Measurements from ENCODE around the gene SMCO1. TPM values are rescaled to one million over a fixed set of nuclear protein-coding genes. Genes with fewer than 3 reads are reported as not detected.
"Not testable (repeated sequence)": the region's sequence is repeated elsewhere in the genome, so short reads cannot be mapped to it uniquely, and the experiment has no call there.

The SMCO1 gene
- total RNA-seq, 1 experiment from 2014 or later, result not detected

- H3K27me3 ChIP-seq (ENCODE audit: control insufficient read depth, insufficient read depth, low read length), result no peaks in the 10 kb centered on the region
- H3K4me3 ChIP-seq (ENCODE audit: insufficient read depth, low read depth, low read length), result no peak overlapping the region
- no peaks in the 10 kb centered on the region; the same call in 1 of the 2 replicates for H3K36me3 ChIP-seq (replicated peaks; ENCODE audit: control insufficient read depth, insufficient read depth, low read length)
- DNase-seq, result no peak
Observed at GRCh38 chr3:196493292-196493691, 21.9 kb downstream of the SMCO1 start.

GRCh38 chr3:196492080-196492479 lies 23.1 kb downstream of the SMCO1 start:
- Histone ChIP-seq H3K27me3 (ENCODE audit: control insufficient read depth, insufficient read depth, low read length) (no peaks in the 10 kb centered on the region), H3K4me3 (ENCODE audit: insufficient read depth, low read depth, low read length) (no peak overlapping the region), H3K36me3 (replicated peaks; ENCODE audit: control insufficient read depth, insufficient read depth, low read length) (peaks cover 4% of the 10 kb centered on the region)
- DNase-seq, result no peak

GRCh38 chr3:196489747-196490146 lies 25.4 kb downstream of the SMCO1 start:
- H3K4me3 ChIP-seq (ENCODE audit: insufficient read depth, low read depth, low read length), result no peak overlapping the region
- no peaks in the 10 kb centered on the region for H3K27me3 ChIP-seq (ENCODE audit: control insufficient read depth, insufficient read depth, low read length)
- peaks cover 12% of the 10 kb centered on the region for H3K36me3 ChIP-seq (replicated peaks; ENCODE audit: control insufficient read depth, insufficient read depth, low read length)
- no peak for DNase-seq

GRCh38 chr3:196486263-196486662 lies 28.9 kb downstream of the SMCO1 start:
- DNase-seq, result no peak
- Histone ChIP-seq H3K4me3 (ENCODE audit: insufficient read depth, low read depth, low read length) (no peak overlapping the region), H3K27me3 (ENCODE audit: control insufficient read depth, insufficient read depth, low read length) (no peaks in the 10 kb centered on the region), H3K36me3 (replicated peaks; ENCODE audit: control insufficient read depth, insufficient read depth, low read length) (peaks cover 24% of the 10 kb centered on the region)

- H3K4me3 ChIP-seq (ENCODE audit: insufficient read depth, low read depth, low read length), result no peak overlapping the region
- no peak for DNase-seq
- H3K27me3 ChIP-seq (ENCODE audit: control insufficient read depth, insufficient read depth, low read length), result no peaks in the 10 kb centered on the region
- peaks cover 22% of the 10 kb centered on the region for H3K36me3 ChIP-seq (replicated peaks; ENCODE audit: control insufficient read depth, insufficient read depth, low read length)
Observed at GRCh38 chr3:196477678-196478077, 37.5 kb downstream of the SMCO1 start.

GRCh38 chr3:196472286-196472685 lies 42.9 kb downstream of the SMCO1 start:
- no peaks in the 10 kb centered on the region for H3K27me3 ChIP-seq (ENCODE audit: control insufficient read depth, insufficient read depth, low read length)
- H3K36me3 ChIP-seq (replicated peaks; ENCODE audit: control insufficient read depth, insufficient read depth, low read length), result peaks cover 20% of the 10 kb centered on the region
- no peak for DNase-seq
- H3K4me3 ChIP-seq (ENCODE audit: insufficient read depth, low read depth, low read length), result no peak overlapping the region

- Histone ChIP-seq H3K27me3 (ENCODE audit: control insufficient read depth, insufficient read depth, low read length) (no peaks in the 10 kb centered on the region), H3K4me3 (ENCODE audit: insufficient read depth, low read depth, low read length) (no peak overlapping the region), H3K36me3 (replicated peaks; ENCODE audit: control insufficient read depth, insufficient read depth, low read length) (peaks cover 19% of the 10 kb centered on the region)
- DNase-seq, result no peak
Observed at GRCh38 chr3:196471551-196471950, 43.6 kb downstream of the SMCO1 start.

- not testable (repeated sequence) for H3K4me3 ChIP-seq (ENCODE audit: insufficient read depth, low read depth, low read length); DNase-seq; H3K27me3 ChIP-seq (ENCODE audit: control insufficient read depth, insufficient read depth, low read length)
- H3K36me3 ChIP-seq (replicated peaks; ENCODE audit: control insufficient read depth, insufficient read depth, low read length), result peaks cover 19% of the 10 kb centered on the region
Observed at GRCh38 chr3:196470182-196470581, 45.0 kb downstream of the SMCO1 start.

GRCh38 chr3:196463804-196464203 lies 51.3 kb downstream of the SMCO1 start:
- Histone ChIP-seq H3K36me3 (replicated peaks; ENCODE audit: control insufficient read depth, insufficient read depth, low read length) (no peaks in the 10 kb centered on the region), H3K27me3 (ENCODE audit: control insufficient read depth, insufficient read depth, low read length) (no peaks in the 10 kb centered on the region), H3K4me3 (ENCODE audit: insufficient read depth, low read depth, low read length) (no peak overlapping the region)
- DNase-seq, result no peak

- H3K4me3 ChIP-seq (ENCODE audit: insufficient read depth, low read depth, low read length), result no peak overlapping the region
- DNase-seq, result no peak
- H3K27me3 ChIP-seq (ENCODE audit: control insufficient read depth, insufficient read depth, low read length), result no peaks in the 10 kb centered on the region
- no peaks in the 10 kb centered on the region for H3K36me3 ChIP-seq (replicated peaks; ENCODE audit: control insufficient read depth, insufficient read depth, low read length)
Observed at GRCh38 chr3:196463478-196463756, 51.7 kb downstream of the SMCO1 start.

GRCh38 chr3:196462680-196463477 lies 52.3 kb downstream of the SMCO1 start:
- not testable (repeated sequence) for DNase-seq; H3K36me3 ChIP-seq (replicated peaks; ENCODE audit: control insufficient read depth, insufficient read depth, low read length); H3K27me3 ChIP-seq (ENCODE audit: control insufficient read depth, insufficient read depth, low read length); H3K4me3 ChIP-seq (ENCODE audit: insufficient read depth, low read depth, low read length)

GRCh38 chr3:196458063-196458462 lies 57.1 kb downstream of the SMCO1 start:
- DNase-seq, result no peak
- Histone ChIP-seq H3K4me3 (ENCODE audit: insufficient read depth, low read depth, low read length) (no peak overlapping the region), H3K36me3 (replicated peaks; ENCODE audit: control insufficient read depth, insufficient read depth, low read length) (no peaks in the 10 kb centered on the region), H3K27me3 (ENCODE audit: control insufficient read depth, insufficient read depth, low read length) (no peaks in the 10 kb centered on the region)

GRCh38 chr3:196457470-196457869 lies 57.7 kb downstream of the SMCO1 start:
- not testable (repeated sequence) for H3K36me3 ChIP-seq (replicated peaks; ENCODE audit: control insufficient read depth, insufficient read depth, low read length); H3K27me3 ChIP-seq (ENCODE audit: control insufficient read depth, insufficient read depth, low read length); DNase-seq; H3K4me3 ChIP-seq (ENCODE audit: insufficient read depth, low read depth, low read length)

All from H7 (cell line).